LNCAP (cell line): ENCODE results near the gene KLF5.

Experiments used
- CTCF ChIP-seq: fragments of 450-650 bp; IDR thresholded peaks from 2 replicates; pipeline ENCODE4 v1.5.1; 2017; ENCODE audit warnings: mild to moderate bottlenecking

Gene KLF5

GRCh38 chr13:73070451-73071098 is 11.8 kb downstream of the KLF5 start:
- no peak for TF ChIP-seq CTCF

- TF ChIP-seq CTCF = no peak
Observed at GRCh38 chr13:73072239-73072900, 13.6 kb downstream of the KLF5 start.

- TF ChIP-seq CTCF = no peak
Observed at GRCh38 chr13:73073050-73073449, 14.2 kb downstream of the KLF5 start.

- no peak for TF ChIP-seq CTCF
Observed at GRCh38 chr13:73074014-73074413, 15.2 kb downstream of the KLF5 start.

- TF ChIP-seq CTCF = no peak
Observed at GRCh38 chr13:73074926-73075325, 16.1 kb downstream of the KLF5 start.

GRCh38 chr13:73075546-73075945 is 16.7 kb downstream of the KLF5 start:
- TF ChIP-seq CTCF = no peak

GRCh38 chr13:73075954-73076353 is 17.1 kb downstream of the KLF5 start:
- no peak for TF ChIP-seq CTCF
